SK-N-SH (cell line): ENCODE data around the gene CHD1L. TPM values are rescaled to one million over a fixed set of nuclear protein-coding genes. Genes with fewer than 3 reads are reported as not detected.

Experiments used
- CTCF ChIA-PET: fragments of 300-600, 350-600 bp; formaldehyde crosslinking; extraction: SDS; loops from one replicate; lab custom pipeline; 2021; lab: Yijun Ruan, JAX
- POLR2A ChIA-PET: fragments of 350-600 bp; sonication (Branson Sonifier 250); formaldehyde crosslinking; extraction: SDS; loops from one replicate; lab custom pipeline; 2020; ENCODE audit warnings: antibody characterized with exemption, inconsistent platforms; lab: Yijun Ruan, JAX
- DNase-seq: peaks from one replicate; pipeline ENCODE4 v3.0.0; 2012
- H2AFZ ChIP-seq: fragments of 200-600 bp; sonication (generic); 2 replicates; pipeline ENCODE4 v1.8.1; 2016; ENCODE audit warnings: antibody characterized with exemption, mild to moderate bottlenecking, low read depth
- H3F3A ChIP-seq: fragments of 200-600 bp; sonication (generic); replicated peaks from 2 replicates; pipeline ENCODE3; 2016; ENCODE audit warnings: antibody characterized with exemption, mild to moderate bottlenecking; ENCODE audit not compliant: insufficient read depth
- H3K27ac ChIP-seq, 2 experiments: fragments of 200-500 bp in 1 of 2; fragments of 200-600 bp in 1 of 2; sonication (Bioruptor generic) in 1 of 2; sonication (generic), shearing (Covaris generic) in 1 of 2; 2 replicates each; pipeline versions ENCODE4 v1.5.1 to v1.6.1; 2014 to 2016; ENCODE audit warnings: low read depth in 2 of 2, inconsistent platforms in 1 of 2, low read length in 1 of 2, mild to moderate bottlenecking in 1 of 2, mixed read lengths in 1 of 2
- H3K27me3 ChIP-seq: fragments of 200-600 bp; sonication (generic), shearing (Covaris generic); 2 replicates; pipeline ENCODE4 v1.6.1; 2016; ENCODE audit warnings: mixed run types; ENCODE audit not compliant: insufficient read depth
- H3K36me3 ChIP-seq, 2 experiments: fragments of 200-500 bp in 1 of 2; fragments of 200-600 bp in 1 of 2; sonication (Bioruptor generic) in 1 of 2; sonication (generic) in 1 of 2; replicated peaks in 1 of 2; 2 replicates each; pipeline versions ENCODE3 to v1.5.1; 2014 to 2016; ENCODE audit warnings: low read length in 1 of 2, mild to moderate bottlenecking in 1 of 2; ENCODE audit not compliant: insufficient read depth in 2 of 2, control insufficient read depth in 1 of 2
- H3K4me1 ChIP-seq, 2 experiments: fragments of 200-500 bp in 1 of 2; fragments of 200-600 bp in 1 of 2; sonication (Bioruptor generic) in 1 of 2; sonication (generic), shearing (Covaris generic) in 1 of 2; 2 replicates each; pipeline versions ENCODE4 v1.5.1 to v1.6.1; 2014 to 2016; ENCODE audit warnings: low read depth in 1 of 2, low read length in 1 of 2, mixed run types in 1 of 2; ENCODE audit not compliant: insufficient read depth in 2 of 2, control insufficient read depth in 1 of 2
- H3K4me2 ChIP-seq: fragments of 200-600 bp; sonication (generic), shearing (Covaris generic); 2 replicates; pipeline ENCODE4 v1.6.1; 2017; ENCODE audit warnings: mixed run types
- H3K4me3 ChIP-seq, 2 experiments: fragments of 200-500 bp in 1 of 2; fragments of 200-600 bp in 1 of 2; sonication (Bioruptor generic) in 1 of 2; sonication (generic), shearing (Covaris generic) in 1 of 2; 2 replicates each; pipeline versions ENCODE4 v1.5.1 to v1.8.1; 2014 to 2016; ENCODE audit warnings: low read depth in 2 of 2, inconsistent platforms in 1 of 2, low read length in 1 of 2, mild to moderate bottlenecking in 1 of 2, mixed read lengths in 1 of 2, moderate library complexity in 1 of 2
- H3K79me2 ChIP-seq: fragments of 200-600 bp; sonication (generic); 2 replicates; pipeline ENCODE4 v1.8.1; 2017; ENCODE audit warnings: mild to moderate bottlenecking; ENCODE audit not compliant: insufficient read depth
- H3K9ac ChIP-seq: fragments of 200-600 bp; sonication (generic); 2 replicates; pipeline ENCODE4 v1.6.1; 2017; ENCODE audit warnings: mixed run types
- H3K9me2 ChIP-seq: fragments of 200-600 bp; sonication (generic); 2 replicates; pipeline ENCODE4 v1.6.1; 2017; ENCODE audit warnings: mixed run types
- H3K9me3 ChIP-seq: fragments of 200-600 bp; sonication (generic); 2 replicates; pipeline ENCODE4 v1.6.1; 2017; ENCODE audit warnings: mixed run types, mild to moderate bottlenecking, moderate library complexity
- H4K20me1 ChIP-seq: fragments of 200-600 bp; sonication (generic); 2 replicates; pipeline ENCODE4 v1.6.1; 2017; ENCODE audit warnings: mild to moderate bottlenecking, mixed run types; ENCODE audit not compliant: insufficient read depth
- CHD2 ChIP-seq: fragments of 150-350 bp; IDR thresholded peaks from 2 replicates; pipeline ENCODE4 v1.6.1; 2018; ENCODE audit warnings: low read length; ENCODE audit not compliant: partially characterized antibody
- CTCF ChIP-seq: fragments of 200-600 bp; sonication (generic); IDR thresholded peaks from 2 replicates; pipeline ENCODE4 v1.6.1; 2017; ENCODE audit warnings: antibody characterized with exemption, mild to moderate bottlenecking, moderate library complexity
- EZH2phosphoT487 ChIP-seq: fragments of 200-600 bp; sonication (generic); IDR thresholded peaks from 2 replicates; pipeline ENCODE4 v1.6.1; 2017; ENCODE audit warnings: low read depth, mixed run types, mild to moderate bottlenecking, antibody characterized with exemption, moderate library complexity, borderline replicate concordance
- FOXM1 ChIP-seq: IDR thresholded peaks from 2 replicates; pipeline ENCODE4 v1.4.0; 2012; ENCODE audit warnings: low read depth, mild to moderate bottlenecking
- GABPA ChIP-seq: IDR thresholded peaks from 2 replicates; pipeline ENCODE4 v1.4.0; 2012; ENCODE audit warnings: low read depth, mild to moderate bottlenecking
- MAX ChIP-seq: IDR thresholded peaks from 2 replicates; pipeline ENCODE4 v1.4.0; 2012; ENCODE audit warnings: low read depth
- MEF2A ChIP-seq: IDR thresholded peaks from 2 replicates; pipeline ENCODE4 v1.4.0; 2012; ENCODE audit warnings: low read depth, borderline replicate concordance
- MXI1 ChIP-seq: IDR thresholded peaks from 2 replicates; pipeline ENCODE4 v1.6.1; 2012; ENCODE audit warnings: mild to moderate bottlenecking, low read depth, low read length, improper control_type of control experiment
- PBX3 ChIP-seq: IDR thresholded peaks from 2 replicates; pipeline ENCODE4; 2012
- POLR2AphosphoS5 ChIP-seq: IDR thresholded peaks from 2 replicates; pipeline ENCODE4 v1.6.1; 2012; ENCODE audit warnings: low read depth, low read length
- RAD21 ChIP-seq: IDR thresholded peaks from 2 replicates; pipeline ENCODE4 v1.6.1; 2012; ENCODE audit warnings: mild to moderate bottlenecking, low read length
- RCOR1 ChIP-seq: fragments of 150-350 bp; IDR thresholded peaks from 2 replicates; pipeline ENCODE4 v1.6.1; 2017; ENCODE audit warnings: antibody characterized with exemption, low read length
- REST ChIP-seq: IDR thresholded peaks from 2 replicates; pipeline ENCODE4 v1.6.1; 2012; ENCODE audit warnings: mild to moderate bottlenecking, low read depth, low read length, moderate library complexity
- RFX5 ChIP-seq: IDR thresholded peaks from 2 replicates; pipeline ENCODE4 v1.6.1; 2012; ENCODE audit warnings: mild to moderate bottlenecking, improper control_type of control experiment, low read length
- RXRA ChIP-seq: IDR thresholded peaks from 2 replicates; pipeline ENCODE4 v1.4.0; 2012; ENCODE audit warnings: low read depth, mild to moderate bottlenecking, borderline replicate concordance
- SMC3 ChIP-seq: IDR thresholded peaks from 2 replicates; pipeline ENCODE4 v1.6.1; 2012; ENCODE audit warnings: low read depth, low read length, improper control_type of control experiment
- USF1 ChIP-seq: IDR thresholded peaks from 2 replicates; pipeline ENCODE4 v1.4.0; 2012; ENCODE audit warnings: low read depth, borderline replicate concordance
- WGBS: methylation state at CpG from one replicate; pipeline ENCODE4 v1.1.6; 2017; ENCODE audit warnings: low lambda C conversion rate; 5-methylcytosine and 5-hydroxymethylcytosine counted together
- polyA plus RNA-seq, 3 experiments: library from polyadenylated mRNA; depleted of rRNA; stranded (reverse); fragments of >200 nt; gene quantifications; 2 replicates each; pipeline ENCODE4 v1.2.3, GENCODE V29; 2012

The CHD1L gene
- polyA plus RNA-seq, 1 of the 3 experiments (the other 2 are of a cell fraction): 24.7 TPM

- no peaks in the 10 kb centered on the region for H3K36me3 ChIP-seq
- CTCF ChIA-PET: interaction anchor here (1.0 to 1.2 kb wide), 2 partner anchors 20 to 27 kb away, joined by 3 read pairs; partner anchors contain the start of gene FMO5
- H3K27ac ChIP-seq: no peak overlapping the region
- no peaks in the 10 kb centered on the region for H3K9me2 ChIP-seq
- H3K4me2 ChIP-seq: no peak overlapping the region
- WGBS: 80% methylated on average over 3 of the region's 3 CpGs
- no peak overlapping the region for H3K4me3 ChIP-seq
- H3K4me1 ChIP-seq: peaks cover 0 to 21% of the 10 kb centered on the region in 2 experiments; a peak in 2 of 4 replicates
- POLR2A ChIA-PET: no interaction called here
- no peak overlapping the region for H2AFZ ChIP-seq
- H3K9me3 ChIP-seq: no peaks in the 10 kb centered on the region
- no peaks in the 10 kb centered on the region for H3K27me3 ChIP-seq
- peaks cover 4% of the 10 kb centered on the region for H3F3A ChIP-seq
- H3K9ac ChIP-seq: no peak overlapping the region
- peaks cover 73% of the 10 kb centered on the region for H3K79me2 ChIP-seq
- no peak for TF ChIP-seq CHD2
- TF ChIP-seq RAD21: no peak
- no peak for TF ChIP-seq PBX3
- no peak for TF ChIP-seq SMC3
- TF ChIP-seq, all 33 proteins: peak for 0
- no peak for DNase-seq
- H4K20me1 ChIP-seq: 0 out of 2 replicates have a peak, but pooled peaks cover 28% of the 10 kb centered on the region
These were observed 3.1 kb downstream of the CHD1L start for GRCh38 chr1:147245586-147246021.

- Histone ChIP-seq H3F3A (peaks cover 4% of the 10 kb centered on the region), H3K79me2 (peaks cover 79% of the 10 kb centered on the region), H4K20me1 (0 out of 2 replicates have a peak, but pooled peaks cover 28% of the 10 kb centered on the region), H3K9me2 (no peaks in the 10 kb centered on the region), H3K27me3 (no peaks in the 10 kb centered on the region), H3K36me3 (no peaks in the 10 kb centered on the region), H3K4me3 (no peak overlapping the region), H3K9ac (no peak overlapping the region), H2AFZ (no peak overlapping the region), H3K4me2 (no peak overlapping the region), H3K9me3 (no peaks in the 10 kb centered on the region), H3K27ac (no peak overlapping the region), H3K4me1 (peaks cover 0 to 21% of the 10 kb centered on the region in 2 experiments; a peak in 2 of 4 replicates)
- WGBS: 76% methylated on average over 2 of the region's 2 CpGs
- DNase-seq: no peak
- POLR2A ChIA-PET: no interaction called here
- CTCF ChIA-PET: interaction anchor here (1.2 kb wide), 1 partner anchor 27 kb away, joined by 3 read pairs; no protein-coding TSS in a partner anchor
- TF ChIP-seq RXRA: no peak
- TF ChIP-seq USF1: no peak
- no peak for TF ChIP-seq CTCF
- no peak for TF ChIP-seq REST
- no peak for TF ChIP-seq GABPA
- no peak for TF ChIP-seq POLR2AphosphoS5
- TF ChIP-seq MAX: no peak
- no peak for TF ChIP-seq MXI1
- TF ChIP-seq PBX3: no peak
- no peak for TF ChIP-seq MEF2A
- no peak for TF ChIP-seq EZH2phosphoT487
- no peak for TF ChIP-seq RCOR1
- no peak for TF ChIP-seq RFX5
- TF ChIP-seq FOXM1: no peak
These were observed 3.7 kb downstream of the CHD1L start for GRCh38 chr1:147246044-147246690.
